WTC11 (cell line): ENCODE data around the gene PPP1R1B. TPM values are rescaled to one million over a fixed set of nuclear protein-coding genes. Genes with fewer than 3 reads are reported as not detected.

ENCODE experiments used
- ATAC-seq: fragments of 200-7000 bp; cut with Tn5 transposase; 2 replicates; pipeline ENCODE4 v1.10.0; 2021; ENCODE audit warnings: mild to moderate bottlenecking, moderate library complexity
- CTCF ChIA-PET: fragments of 300-600 bp; sonication (Branson Sonifier 250); formaldehyde crosslinking; loops from one replicate; lab custom pipeline; 2021; ENCODE audit warnings: antibody characterized with exemption; lab: Charles Lee
- POLR2A ChIA-PET: fragments of 350-600 bp; sonication (Branson Sonifier 250); formaldehyde crosslinking; loops from one replicate; lab custom pipeline; 2021; ENCODE audit warnings: antibody characterized with exemption; lab: Charles Lee
- DNase-seq: peaks from one replicate; pipeline ENCODE4 v3.0.0; 2021; ENCODE audit warnings: low spot score
- H3K27ac Mint-ChIP-seq: 2 replicates; pipeline ENCODE4 v1.8.0; 2021; ENCODE audit warnings: mixed read lengths
- H3K27me3 Mint-ChIP-seq: 2 replicates; pipeline ENCODE4 v1.8.0; 2021; ENCODE audit warnings: low read depth, mild to moderate bottlenecking, moderate library complexity, mixed read lengths
- H3K36me3 Mint-ChIP-seq: 2 replicates; pipeline ENCODE4 v1.8.0; 2021; ENCODE audit warnings: mixed read lengths
- H3K4me1 Mint-ChIP-seq: 2 replicates; pipeline ENCODE4 v1.8.0; 2022; ENCODE audit warnings: mixed read lengths
- H3K4me3 Mint-ChIP-seq: 2 replicates; pipeline ENCODE4 v1.8.0; 2021; ENCODE audit warnings: mild to moderate bottlenecking, moderate library complexity, mixed read lengths
- H3K9me3 Mint-ChIP-seq: 2 replicates; pipeline ENCODE4 v1.8.0; 2021; ENCODE audit warnings: mixed read lengths
- CBFB ChIP-seq: sonication (generic); formaldehyde crosslinking; IDR thresholded peaks from 2 replicates; pipeline ENCODE4 v1.8.1; 2022; ENCODE audit warnings: mild to moderate bottlenecking, low read depth, missing genetic modification reagents
- CREB1 ChIP-seq: sonication (generic); formaldehyde crosslinking; IDR thresholded peaks from 2 replicates; pipeline ENCODE4 v1.8.0; 2023; ENCODE audit warnings: mild to moderate bottlenecking, missing genetic modification reagents
- E2F4 ChIP-seq: sonication (generic); formaldehyde crosslinking; IDR thresholded peaks from 2 replicates; pipeline ENCODE4 v1.8.1; 2022; ENCODE audit warnings: low read depth, mild to moderate bottlenecking, moderate library complexity, missing genetic modification reagents, borderline replicate concordance
- FOXP4 ChIP-seq: sonication (generic); formaldehyde crosslinking; IDR thresholded peaks from 2 replicates; pipeline ENCODE4 v1.8.0; 2022; ENCODE audit warnings: mild to moderate bottlenecking, missing genetic modification reagents
- HMGXB4 ChIP-seq: sonication (generic); formaldehyde crosslinking; IDR thresholded peaks from 2 replicates; pipeline ENCODE4 v1.8.1; 2023; ENCODE audit warnings: mild to moderate bottlenecking, moderate library complexity, missing genetic modification reagents
- IRF1 ChIP-seq: sonication (generic); formaldehyde crosslinking; IDR thresholded peaks from 2 replicates; pipeline ENCODE4 v1.8.0; 2023; ENCODE audit warnings: missing genetic modification reagents
- KAT7 ChIP-seq: sonication (generic); formaldehyde crosslinking; IDR thresholded peaks from 2 replicates; pipeline ENCODE4 v1.8.1; 2023; ENCODE audit warnings: missing genetic modification reagents, mild to moderate bottlenecking, borderline replicate concordance
- MYBL2 ChIP-seq: sonication (generic); formaldehyde crosslinking; IDR thresholded peaks from 2 replicates; pipeline ENCODE4 v1.8.1; 2023; ENCODE audit warnings: mild to moderate bottlenecking, moderate library complexity, missing genetic modification reagents
- NFATC4 ChIP-seq: fragments of 250-450 bp; sonication (Bioruptor Pico); IDR thresholded peaks from 2 replicates; pipeline ENCODE4 v1.9.0; 2021; ENCODE audit warnings: mild to moderate bottlenecking
- NFE2L1 ChIP-seq: sonication (generic); formaldehyde crosslinking; IDR thresholded peaks from 2 replicates; pipeline ENCODE4 v1.8.1; 2023; ENCODE audit warnings: missing genetic modification reagents
- OVOL2 ChIP-seq: fragments of 250-450 bp; sonication (Bioruptor Pico); IDR thresholded peaks from 2 replicates; pipeline ENCODE4 v1.9.0; 2021; ENCODE audit warnings: mild to moderate bottlenecking, borderline replicate concordance
- PRDM15 ChIP-seq: sonication (generic); formaldehyde crosslinking; IDR thresholded peaks from 2 replicates; pipeline ENCODE4 v1.8.0; 2022; ENCODE audit warnings: missing genetic modification reagents
- TP53 ChIP-seq: sonication (generic); formaldehyde crosslinking; IDR thresholded peaks from 2 replicates; pipeline ENCODE4 v1.8.1; 2023; ENCODE audit warnings: mild to moderate bottlenecking, missing genetic modification reagents
- USF2 ChIP-seq: sonication (generic); formaldehyde crosslinking; IDR thresholded peaks from 2 replicates; pipeline ENCODE4 v1.8.1; 2023; ENCODE audit warnings: mild to moderate bottlenecking, missing genetic modification reagents, moderate library complexity
- ZBTB21 ChIP-seq: sonication (generic); formaldehyde crosslinking; IDR thresholded peaks from 2 replicates; pipeline ENCODE4 v1.8.1; 2023; ENCODE audit warnings: mild to moderate bottlenecking, missing genetic modification reagents, borderline replicate concordance
- ZNF121 ChIP-seq: sonication (generic); formaldehyde crosslinking; IDR thresholded peaks from 2 replicates; pipeline ENCODE4 v1.8.0; 2023; ENCODE audit warnings: missing genetic modification reagents
- ZNF219 ChIP-seq: sonication (generic); formaldehyde crosslinking; IDR thresholded peaks from 2 replicates; pipeline ENCODE4 v1.8.0; 2023; ENCODE audit warnings: missing genetic modification reagents, mild to moderate bottlenecking, borderline replicate concordance
- ZNF232 ChIP-seq: sonication (generic); formaldehyde crosslinking; IDR thresholded peaks from 2 replicates; pipeline ENCODE4 v1.8.0; 2022; ENCODE audit warnings: mild to moderate bottlenecking, missing genetic modification reagents
- ZNF425 ChIP-seq: fragments of 250-450 bp; sonication (Bioruptor Pico); conservative IDR thresholded peaks from 2 replicates; pipeline ENCODE4 v1.9.0; 2021; ENCODE audit warnings: mild to moderate bottlenecking
- total RNA-seq: library from RNA; stranded (reverse); gene quantifications from 3 replicates; pipeline ENCODE4 v1.2.3, GENCODE V29; 2021

Gene PPP1R1B
- total RNA-seq, 1 experiment from 2014 or later, result 20.5 TPM

- 0 out of 2 replicates have a peak overlapping the region, but pooled peaks have one; percentile 32 for H3K27ac Mint-ChIP-seq
- H3K36me3 Mint-ChIP-seq, result peaks cover 13% of the 10 kb centered on the region
- POLR2A ChIA-PET, result no interaction called here
- TF ChIP-seq IRF1 (CRISPR knock-in tag) (no peak), E2F4 (CRISPR knock-in tag) (no peak), ZNF219 (no peak), USF2 (CRISPR knock-in tag) (no peak), TP53 (CRISPR knock-in tag) (no peak), HMGXB4 (CRISPR knock-in tag) (no peak), ZNF232 (CRISPR knock-in tag) (no peak), MYBL2 (CRISPR knock-in tag) (no peak), PRDM15 (no peak), NFATC4 (CRISPR knock-in tag) (no peak), FOXP4 (CRISPR knock-in tag) (no peak), NFE2L1 (CRISPR knock-in tag) (no peak), KAT7 (CRISPR knock-in tag) (no peak), ZBTB21 (no peak), ZNF121 (no peak), OVOL2 (CRISPR knock-in tag) (no peak), ZNF425 (CRISPR knock-in tag) (no peak), CREB1 (CRISPR knock-in tag) (no peak), CBFB (CRISPR knock-in tag) (no peak)
- peaks cover 2% of the 10 kb centered on the region for H3K27me3 Mint-ChIP-seq
- CTCF ChIA-PET, result interaction anchor here (0.9 to 18.0 kb wide), 3 partner anchors 8 to 113 kb away, joined by 3 to 876 read pairs (median 272); partner anchors contain the start of gene PPP1R1B
- no peak overlapping the region for H3K4me3 Mint-ChIP-seq
- DNase-seq (no peak), ATAC-seq (no peak)
- H3K9me3 Mint-ChIP-seq, result no peaks in the 10 kb centered on the region
- peaks cover 37% of the 10 kb centered on the region for H3K4me1 Mint-ChIP-seq
These were observed 33.9 kb downstream of the PPP1R1B start for GRCh38 chr17:39660397-39661385.
